Suprapubic skin (tissue), 4 donors: ENCODE measurements around the gene LAMA4. TPM values are rescaled to one million over a fixed set of nuclear protein-coding genes. Genes with fewer than 3 reads are reported as not detected.

Source experiments
- DNase-seq, 2 donors: peaks; one replicate each; pipeline ENCODE4 v3.0.0-alpha.2; 2019; ENCODE audit warnings: low spot score in 2 of 2
- H3K27ac ChIP-seq: fragments of 200-600 bp; sonication (generic); one replicate; pipeline ENCODE4 v1.5.1; 2019
- H3K27me3 ChIP-seq: fragments of 200-600 bp; sonication (generic); one replicate; pipeline ENCODE4 v1.5.1; 2019
- H3K36me3 ChIP-seq: fragments of 200-600 bp; sonication (generic); one replicate; pipeline ENCODE4 v1.5.1; 2019
- H3K4me1 ChIP-seq: fragments of 200-600 bp; sonication (generic); one replicate; pipeline ENCODE4 v1.5.1; 2019
- H3K4me3 ChIP-seq: fragments of 200-600 bp; sonication (generic); one replicate; pipeline ENCODE4 v1.5.1; 2019; ENCODE audit warnings: mild to moderate bottlenecking
- H3K9me3 ChIP-seq: fragments of 200-600 bp; sonication (generic); one replicate; pipeline ENCODE4 v1.5.1; 2019
- EP300 ChIP-seq: sonication (generic); formaldehyde crosslinking; IDR thresholded peaks from one replicate; pipeline ENCODE4 v1.6.1; 2017; ENCODE audit warnings: antibody characterized with exemption
- POLR2A ChIP-seq, 2 donors: fragments of 450-650 bp; IDR thresholded peaks; one replicate each; pipeline ENCODE4 v1.6.1; 2017; ENCODE audit warnings: antibody characterized with exemption in 2 of 2, mild to moderate bottlenecking in 2 of 2, moderate library complexity in 2 of 2
- POLR2AphosphoS5 ChIP-seq, 3 donors: sonication (generic); formaldehyde crosslinking; IDR thresholded peaks; one replicate each; pipeline ENCODE4 v1.6.1; 2017; ENCODE audit warnings: antibody characterized with exemption in 3 of 3
- WGBS: methylation state at CpG from one replicate; pipeline ENCODE4 v1.1.5; 2018; 5-methylcytosine and 5-hydroxymethylcytosine counted together
- total RNA-seq, 4 donors: library from RNA; depleted of rRNA; stranded (reverse); fragments of >200 nt; gene quantifications; one replicate each; pipeline ENCODE4 v1.1.0, GENCODE V29; 2016
- TF ChIP-seq, protein P1 (sequence below), 2 donors: fragments of 200-600 bp in 1 of 2; fragments of 450-650 bp in 1 of 2; sonication (generic) in 1 of 2; IDR thresholded peaks; one replicate each; pipeline ENCODE4 v1.5.1; 2016 to 2019; ENCODE audit warnings: antibody characterized with exemption in 2 of 2, mild to moderate bottlenecking in 1 of 2, moderate library complexity in 1 of 2

The LAMA4 gene
- total RNA-seq, 4 donors from 2014 or later, result 10.4 to 44.0 (median 23.6) TPM

DNA sequence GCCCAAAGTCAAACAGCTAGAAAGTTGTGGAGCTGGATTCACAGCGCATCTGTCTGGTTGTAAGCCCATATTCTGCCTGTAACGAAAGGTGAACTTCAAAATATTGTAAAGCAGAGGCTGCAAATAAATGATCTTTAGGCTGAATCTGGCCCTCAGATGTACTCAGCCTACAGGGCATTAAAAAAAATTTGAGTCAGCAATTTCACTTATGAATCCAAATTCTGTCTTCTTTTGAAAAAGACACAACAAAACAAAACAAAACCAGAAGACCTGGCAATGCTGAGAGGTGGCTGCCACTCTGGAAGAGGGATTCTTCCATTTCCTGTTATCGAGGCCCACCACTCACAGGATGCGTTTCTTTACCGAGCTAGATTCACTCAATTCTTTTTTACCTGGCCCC, 7.1 kb downstream of the LAMA4 start:
- H3K27ac ChIP-seq, result peak overlapping the region; percentile 63
- no peaks in the 10 kb centered on the region for H3K36me3 ChIP-seq
- TF ChIP-seq, protein P1, sequence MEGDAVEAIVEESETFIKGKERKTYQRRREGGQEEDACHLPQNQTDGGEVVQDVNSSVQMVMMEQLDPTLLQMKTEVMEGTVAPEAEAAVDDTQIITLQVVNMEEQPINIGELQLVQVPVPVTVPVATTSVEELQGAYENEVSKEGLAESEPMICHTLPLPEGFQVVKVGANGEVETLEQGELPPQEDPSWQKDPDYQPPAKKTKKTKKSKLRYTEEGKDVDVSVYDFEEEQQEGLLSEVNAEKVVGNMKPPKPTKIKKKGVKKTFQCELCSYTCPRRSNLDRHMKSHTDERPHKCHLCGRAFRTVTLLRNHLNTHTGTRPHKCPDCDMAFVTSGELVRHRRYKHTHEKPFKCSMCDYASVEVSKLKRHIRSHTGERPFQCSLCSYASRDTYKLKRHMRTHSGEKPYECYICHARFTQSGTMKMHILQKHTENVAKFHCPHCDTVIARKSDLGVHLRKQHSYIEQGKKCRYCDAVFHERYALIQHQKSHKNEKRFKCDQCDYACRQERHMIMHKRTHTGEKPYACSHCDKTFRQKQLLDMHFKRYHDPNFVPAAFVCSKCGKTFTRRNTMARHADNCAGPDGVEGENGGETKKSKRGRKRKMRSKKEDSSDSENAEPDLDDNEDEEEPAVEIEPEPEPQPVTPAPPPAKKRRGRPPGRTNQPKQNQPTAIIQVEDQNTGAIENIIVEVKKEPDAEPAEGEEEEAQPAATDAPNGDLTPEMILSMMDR (IDR thresholded peaks at IDR 0.05), result no peak
- no peak for TF ChIP-seq EP300
- no peak for TF ChIP-seq POLR2A (IDR thresholded peaks at IDR 0.05)
- no peak for TF ChIP-seq POLR2AphosphoS5 (IDR thresholded peaks at IDR 0.05)
- WGBS, result 65% methylated on average over 5 of the region's 5 CpGs
- H3K27me3 ChIP-seq, result no peaks in the 10 kb centered on the region
- peaks cover 48% of the 10 kb centered on the region for H3K4me1 ChIP-seq
- DNase-seq, result no peak
- H3K9me3 ChIP-seq, result no peaks in the 10 kb centered on the region
- H3K4me3 ChIP-seq, result peak overlapping the region; percentile 13

- H3K9me3 ChIP-seq, result no peaks in the 10 kb centered on the region
- no peak for TF ChIP-seq EP300
- TF ChIP-seq POLR2A (IDR thresholded peaks at IDR 0.05), result no peak
- TF ChIP-seq POLR2AphosphoS5 (IDR thresholded peaks at IDR 0.05), result no peak
- TF ChIP-seq, protein P1 (IDR thresholded peaks at IDR 0.05), result no peak
- H3K4me1 ChIP-seq, result peaks cover 47% of the 10 kb centered on the region
- H3K27me3 ChIP-seq, result no peaks in the 10 kb centered on the region
- H3K36me3 ChIP-seq, result no peaks in the 10 kb centered on the region
- H3K27ac ChIP-seq, result peak overlapping the region; percentile 63
- DNase-seq, result no peak
- 57% methylated on average over 5 of the region's 5 CpGs for WGBS
- no peak overlapping the region for H3K4me3 ChIP-seq
Measured at GRCh38 chr6:112245511-112246203, 8.7 kb downstream of the LAMA4 start.

- H3K4me1 ChIP-seq, result peaks cover 36% of the 10 kb centered on the region
- H3K27ac ChIP-seq, result peak overlapping the region; percentile 59
- WGBS, result 40% methylated on average over 11 of the region's 11 CpGs
- peak overlapping the region; percentile 8 for H3K4me3 ChIP-seq
- H3K9me3 ChIP-seq, result no peaks in the 10 kb centered on the region
- TF ChIP-seq POLR2AphosphoS5 (IDR thresholded peaks at IDR 0.05) (no peak), POLR2A (IDR thresholded peaks at IDR 0.05) (no peak)
- H3K36me3 ChIP-seq, result no peaks in the 10 kb centered on the region
- H3K27me3 ChIP-seq, result no peaks in the 10 kb centered on the region
- no peak for DNase-seq
Measured at GRCh38 chr6:112243861-112244827, 10.2 kb downstream of the LAMA4 start.

- Histone ChIP-seq H3K9me3 (no peaks in the 10 kb centered on the region), H3K4me1 (peaks cover 39% of the 10 kb centered on the region), H3K27me3 (no peaks in the 10 kb centered on the region), H3K4me3 (no peak overlapping the region), H3K36me3 (no peaks in the 10 kb centered on the region), H3K27ac (no peak overlapping the region)
- no peak for DNase-seq
- TF ChIP-seq POLR2AphosphoS5 (IDR thresholded peaks at IDR 0.05) (no peak), POLR2A (IDR thresholded peaks at IDR 0.05) (no peak), EP300 (no peak)
- TF ChIP-seq, protein P1 (IDR thresholded peaks at IDR 0.05), result no peak
Measured at GRCh38 chr6:112241820-112242429, 12.4 kb downstream of the LAMA4 start.

DNA sequence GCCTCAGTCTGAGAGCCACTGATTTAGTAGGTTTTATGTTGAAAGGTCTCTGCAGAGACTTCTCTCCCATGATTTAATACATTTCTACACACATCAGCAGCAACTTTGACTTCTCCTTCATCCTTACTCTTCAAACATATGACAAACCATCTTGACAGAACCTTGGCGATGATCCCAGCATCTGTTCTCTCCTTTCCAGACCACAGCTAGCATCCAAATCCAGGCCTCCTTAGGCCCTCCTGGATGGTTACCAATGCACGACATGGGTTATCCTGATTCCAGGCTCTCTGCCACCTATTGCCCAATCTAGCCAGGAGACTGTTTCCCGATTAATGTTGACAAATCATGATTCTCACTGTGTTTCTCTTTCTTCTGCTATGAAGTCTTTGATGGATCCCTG, 16.8 kb downstream of the LAMA4 start:
- Histone ChIP-seq H3K4me1 (peaks cover 44% of the 10 kb centered on the region), H3K27me3 (no peaks in the 10 kb centered on the region), H3K4me3 (no peak overlapping the region), H3K9me3 (no peaks in the 10 kb centered on the region), H3K36me3 (no peaks in the 10 kb centered on the region), H3K27ac (peak overlapping the region; percentile 59)
- 41% methylated on average over 3 of the region's 3 CpGs for WGBS
- DNase-seq, result peak; percentile 79 to 85
- no peak for TF ChIP-seq POLR2A (IDR thresholded peaks at IDR 0.05)
- TF ChIP-seq POLR2AphosphoS5 (IDR thresholded peaks at IDR 0.05), result peak in 1 of 3 donors; percentile 83
